ENCODE results near the gene PPL.
"Not testable (repeated sequence)": the region's sequence is repeated elsewhere in the genome, so short reads cannot be mapped to it uniquely, and the experiment has no call there.

The PPL gene, protein sequence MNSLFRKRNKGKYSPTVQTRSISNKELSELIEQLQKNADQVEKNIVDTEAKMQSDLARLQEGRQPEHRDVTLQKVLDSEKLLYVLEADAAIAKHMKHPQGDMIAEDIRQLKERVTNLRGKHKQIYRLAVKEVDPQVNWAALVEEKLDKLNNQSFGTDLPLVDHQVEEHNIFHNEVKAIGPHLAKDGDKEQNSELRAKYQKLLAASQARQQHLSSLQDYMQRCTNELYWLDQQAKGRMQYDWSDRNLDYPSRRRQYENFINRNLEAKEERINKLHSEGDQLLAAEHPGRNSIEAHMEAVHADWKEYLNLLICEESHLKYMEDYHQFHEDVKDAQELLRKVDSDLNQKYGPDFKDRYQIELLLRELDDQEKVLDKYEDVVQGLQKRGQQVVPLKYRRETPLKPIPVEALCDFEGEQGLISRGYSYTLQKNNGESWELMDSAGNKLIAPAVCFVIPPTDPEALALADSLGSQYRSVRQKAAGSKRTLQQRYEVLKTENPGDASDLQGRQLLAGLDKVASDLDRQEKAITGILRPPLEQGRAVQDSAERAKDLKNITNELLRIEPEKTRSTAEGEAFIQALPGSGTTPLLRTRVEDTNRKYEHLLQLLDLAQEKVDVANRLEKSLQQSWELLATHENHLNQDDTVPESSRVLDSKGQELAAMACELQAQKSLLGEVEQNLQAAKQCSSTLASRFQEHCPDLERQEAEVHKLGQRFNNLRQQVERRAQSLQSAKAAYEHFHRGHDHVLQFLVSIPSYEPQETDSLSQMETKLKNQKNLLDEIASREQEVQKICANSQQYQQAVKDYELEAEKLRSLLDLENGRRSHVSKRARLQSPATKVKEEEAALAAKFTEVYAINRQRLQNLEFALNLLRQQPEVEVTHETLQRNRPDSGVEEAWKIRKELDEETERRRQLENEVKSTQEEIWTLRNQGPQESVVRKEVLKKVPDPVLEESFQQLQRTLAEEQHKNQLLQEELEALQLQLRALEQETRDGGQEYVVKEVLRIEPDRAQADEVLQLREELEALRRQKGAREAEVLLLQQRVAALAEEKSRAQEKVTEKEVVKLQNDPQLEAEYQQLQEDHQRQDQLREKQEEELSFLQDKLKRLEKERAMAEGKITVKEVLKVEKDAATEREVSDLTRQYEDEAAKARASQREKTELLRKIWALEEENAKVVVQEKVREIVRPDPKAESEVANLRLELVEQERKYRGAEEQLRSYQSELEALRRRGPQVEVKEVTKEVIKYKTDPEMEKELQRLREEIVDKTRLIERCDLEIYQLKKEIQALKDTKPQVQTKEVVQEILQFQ (N-terminal part only)

DNA sequence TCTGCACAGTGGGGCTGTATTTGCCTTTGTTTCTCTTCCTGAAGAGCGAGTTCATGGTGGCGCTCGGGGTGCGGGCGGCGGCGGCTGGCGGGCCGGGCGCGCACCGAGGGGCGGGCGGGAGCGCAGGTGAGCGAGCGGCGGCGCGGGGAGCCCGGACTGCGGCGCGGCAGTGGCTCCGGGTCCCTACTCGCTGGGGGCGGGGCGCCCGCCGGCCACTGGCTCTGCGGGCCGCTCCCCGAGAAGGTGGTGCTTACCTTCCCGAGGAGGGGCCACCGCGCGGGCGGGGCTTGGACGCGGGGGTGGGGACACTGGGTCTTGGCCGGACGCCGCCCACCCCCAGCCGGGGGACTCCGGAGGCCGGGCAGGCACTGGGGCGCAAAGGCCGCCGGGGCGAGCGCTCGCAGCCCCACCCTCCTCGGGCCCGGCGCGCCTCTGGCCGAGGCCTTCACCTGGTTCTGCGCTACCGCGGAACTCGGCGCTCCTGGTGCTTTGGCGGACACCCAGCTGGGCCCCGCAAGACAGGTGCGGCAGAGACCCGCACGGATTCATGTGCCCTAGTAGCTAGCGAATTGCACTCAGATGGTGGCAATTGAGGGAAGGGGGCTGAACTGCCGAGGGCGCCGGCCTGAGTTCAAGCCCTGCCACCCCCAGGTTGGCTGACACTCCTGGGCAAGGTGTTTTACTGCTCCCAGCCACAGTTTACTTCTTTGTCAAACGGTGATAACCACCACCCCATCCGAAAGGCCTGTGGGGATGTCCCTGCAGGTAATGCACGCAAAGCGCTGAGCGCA is at the start of gene PPL:
PPL (minus strand) TSS at position 158 of the 791 bp plus-strand sequence; CDS start at position 55, 103 bp downstream.
- DNase-seq (ENCODE audit: low read depth, low spot score): peak; percentile 83

DNA sequence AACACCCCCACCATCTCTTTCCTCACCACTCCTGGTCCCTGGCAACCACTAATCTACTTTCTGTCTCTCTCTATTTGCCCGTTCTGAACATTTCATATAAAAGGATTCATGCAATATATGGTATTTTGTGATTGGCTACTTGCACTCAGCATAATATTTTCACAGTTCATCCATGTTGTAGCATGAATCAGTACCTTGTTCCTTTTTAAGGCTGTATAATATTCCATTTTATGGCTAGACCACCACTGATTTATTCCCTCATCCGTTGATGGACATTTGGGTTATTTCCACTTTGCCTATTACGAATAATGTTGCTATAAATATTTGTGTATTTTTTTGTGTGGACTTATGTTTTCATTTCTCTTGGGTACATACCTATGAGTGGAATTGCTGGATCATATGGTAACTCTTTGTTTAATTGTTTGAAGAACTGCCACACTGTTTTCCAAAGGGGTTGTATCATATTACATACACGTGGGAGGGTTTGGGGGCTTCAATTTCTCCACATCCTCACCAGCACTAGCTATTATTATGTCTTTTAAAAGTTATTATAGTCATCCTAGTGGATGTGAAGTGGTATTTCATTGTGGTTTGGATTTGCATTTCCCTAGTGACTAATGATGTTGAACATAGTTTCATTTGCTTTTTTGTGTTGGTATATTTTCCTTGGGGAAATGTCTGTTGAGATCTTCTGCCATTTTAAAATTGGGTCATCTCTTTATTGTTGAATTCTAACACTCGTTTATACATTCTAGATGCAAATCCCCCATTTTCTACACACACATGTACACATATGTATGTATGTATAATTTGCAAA is 47.4 kb upstream of the PPL start:
- DNase-seq (ENCODE audit: low read depth, low spot score): no peak

DNA sequence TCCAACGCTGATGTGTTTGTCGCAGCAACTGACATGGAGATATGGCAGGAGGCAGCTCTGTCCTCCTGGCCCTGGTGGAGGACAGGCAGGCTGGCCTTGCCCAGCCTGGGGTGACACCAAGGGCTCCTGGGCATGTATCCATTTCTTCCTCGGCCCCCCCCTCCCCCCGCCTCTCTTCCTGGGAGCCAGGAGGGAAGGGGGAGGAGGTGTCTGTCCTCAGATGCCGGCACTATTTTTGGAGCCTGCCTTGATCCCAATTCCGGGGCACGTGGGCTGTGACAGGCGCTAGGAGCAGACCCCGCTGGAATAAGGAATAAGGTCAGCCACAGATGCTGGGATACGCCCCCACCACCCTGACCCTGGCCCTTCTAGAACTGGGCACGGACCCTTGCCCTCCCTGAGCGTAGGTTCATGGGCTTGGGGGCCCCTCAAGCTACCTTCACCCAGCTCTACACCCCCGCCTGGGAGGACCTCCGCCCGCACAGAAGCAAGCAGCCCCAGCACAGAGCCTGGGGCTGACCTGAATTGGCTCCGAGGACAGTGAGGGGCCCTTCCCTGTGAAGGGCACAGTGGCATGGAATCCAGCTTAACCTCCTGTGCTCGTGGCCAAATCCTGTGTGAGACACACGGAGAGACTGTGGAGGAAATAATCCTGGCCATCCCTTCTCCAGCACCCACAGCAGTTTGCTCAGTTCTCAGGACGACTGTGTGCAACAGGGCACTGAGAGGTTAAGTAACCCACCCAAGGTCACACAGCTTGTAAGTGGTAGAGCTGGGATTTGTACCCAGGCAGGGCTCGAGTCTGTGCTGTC is 45.3 kb upstream of the PPL start:
- no peak for DNase-seq (ENCODE audit: low read depth, low spot score)

DNA sequence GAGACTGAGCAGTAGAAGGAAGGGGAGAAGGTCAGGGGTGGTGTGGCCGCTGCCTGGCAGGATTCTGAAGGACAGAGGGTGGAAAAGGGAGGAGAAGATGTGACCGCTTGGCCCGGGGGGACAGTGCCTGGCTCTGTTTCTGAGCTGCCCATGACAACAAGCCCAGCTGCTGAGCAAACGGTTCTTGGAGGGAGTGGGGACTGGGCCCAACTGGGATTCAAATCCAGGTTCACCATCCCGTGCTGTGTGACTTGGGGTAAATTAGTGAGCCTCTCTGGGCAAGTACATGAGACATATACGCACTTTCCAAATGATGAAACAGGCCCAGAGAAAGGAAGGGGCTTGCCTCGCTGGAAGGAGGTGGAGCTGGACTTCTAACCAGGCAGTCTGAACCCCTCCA is 44.5 kb upstream of the PPL start:
- no peak for DNase-seq (ENCODE audit: low read depth, low spot score)

DNA sequence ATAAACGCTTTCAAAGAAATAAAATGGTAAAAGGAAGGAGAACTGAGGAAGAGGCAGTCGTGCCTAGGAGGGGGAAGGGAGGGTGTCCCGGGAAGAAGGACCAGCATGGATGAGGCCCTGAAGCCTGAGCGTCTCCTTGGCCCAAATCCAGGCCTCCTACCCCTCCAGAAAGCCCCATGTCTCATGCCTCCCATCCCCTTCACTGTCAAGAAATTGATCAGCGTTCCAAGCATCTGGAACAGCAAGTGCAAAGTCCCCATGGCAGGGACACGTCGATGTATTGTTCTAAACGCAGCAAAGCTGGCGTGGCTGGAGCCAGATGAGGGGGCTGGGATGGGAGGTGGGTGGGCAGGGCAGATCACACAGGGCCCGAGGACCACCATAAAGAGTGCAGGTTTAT is 43.7 kb upstream of the PPL start:
- no peak for DNase-seq (ENCODE audit: low read depth, low spot score)

DNA sequence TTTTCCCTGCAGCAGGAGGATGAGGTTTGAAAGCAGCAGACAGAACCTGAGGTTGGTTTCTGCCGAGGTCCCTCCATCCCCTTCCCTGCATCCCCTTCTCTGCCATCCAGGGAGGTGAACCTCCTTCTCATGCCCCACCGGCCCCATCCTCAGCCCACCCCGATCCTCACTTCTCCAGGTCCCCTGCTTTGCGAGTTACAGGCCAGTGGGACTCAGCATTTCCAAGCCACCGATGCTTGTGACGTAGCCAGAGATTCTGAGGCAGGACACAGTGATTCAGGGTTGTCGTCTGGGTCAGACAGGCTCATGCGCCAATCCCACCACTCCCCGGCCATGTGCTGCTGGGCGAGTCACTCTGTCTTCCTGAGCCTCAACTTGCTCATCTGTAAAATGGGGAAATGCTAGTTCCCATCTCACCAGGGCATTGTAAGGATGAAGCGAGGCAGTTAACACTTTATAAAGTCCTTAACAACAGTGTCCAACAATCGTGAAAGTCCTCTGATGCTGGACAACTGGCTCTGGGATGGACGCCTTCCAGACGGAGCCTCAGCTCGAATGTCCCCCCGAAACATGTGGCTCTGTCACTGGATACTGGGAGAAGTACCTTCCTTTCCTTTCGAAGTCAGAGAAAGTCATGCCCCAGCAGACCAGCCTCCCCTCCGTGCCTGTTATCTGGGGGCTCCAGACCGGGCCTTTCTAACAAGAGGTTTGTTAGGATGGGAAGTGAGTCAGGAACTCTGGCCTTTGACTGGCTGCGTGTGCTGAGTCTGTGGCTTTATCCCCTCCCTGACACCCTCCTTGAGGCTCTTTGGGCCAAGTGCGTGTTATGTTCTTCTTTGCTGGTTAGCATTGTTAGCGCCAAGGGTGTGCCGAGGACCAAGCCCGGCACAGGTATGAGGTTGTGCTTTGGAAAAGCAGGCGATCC is 43.0 kb upstream of the PPL start:
- no peak for DNase-seq (ENCODE audit: low read depth, low spot score)

DNA sequence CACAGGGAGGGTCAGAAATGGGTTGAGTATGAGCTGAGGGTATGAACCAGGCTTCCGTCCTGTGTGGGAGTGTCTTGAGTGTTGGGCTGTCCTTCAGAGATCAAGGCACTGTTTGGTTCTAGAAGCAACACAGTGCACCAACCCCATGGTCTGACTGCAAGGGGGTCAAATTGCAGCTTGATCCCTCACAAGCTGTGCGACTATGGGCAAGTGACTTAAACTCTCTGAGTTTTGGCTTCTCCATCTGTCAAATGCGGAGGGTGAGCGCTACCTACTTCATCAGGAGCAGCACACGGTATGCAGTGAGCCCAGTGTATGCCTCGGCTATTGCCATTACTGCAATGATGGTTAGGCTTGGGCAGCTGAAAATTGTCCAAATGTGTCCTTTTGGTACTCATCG is 42.2 kb upstream of the PPL start:
- no peak for DNase-seq (ENCODE audit: low read depth, low spot score)

DNA sequence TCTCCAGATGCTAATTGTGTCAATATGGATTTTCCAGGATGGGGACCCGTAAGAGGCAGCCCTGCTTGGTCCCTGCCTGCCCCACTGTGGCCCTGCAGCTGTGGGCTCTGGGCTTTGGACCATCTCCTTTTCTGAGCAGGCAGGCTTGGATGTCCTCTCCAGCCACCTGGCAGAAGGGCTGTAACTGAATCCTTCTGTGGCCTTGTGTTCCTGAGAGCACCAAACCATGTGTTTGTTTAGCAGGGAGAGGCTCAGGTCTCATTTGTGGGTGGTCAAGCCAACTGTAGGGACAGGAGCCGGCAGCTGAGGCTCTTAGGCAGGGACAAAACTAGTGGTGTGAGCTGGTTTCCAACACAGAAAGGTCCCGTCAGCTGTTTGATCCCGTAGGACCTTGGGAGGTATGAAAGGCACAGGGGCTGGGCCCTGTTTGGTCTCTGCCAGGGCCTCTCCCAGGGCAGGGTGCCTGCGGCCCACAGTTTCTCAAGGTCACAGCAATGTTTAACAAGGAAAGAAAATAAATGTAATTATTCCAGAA is 39.7 kb upstream of the PPL start:
- DNase-seq (ENCODE audit: low read depth, low spot score): no peak

DNA sequence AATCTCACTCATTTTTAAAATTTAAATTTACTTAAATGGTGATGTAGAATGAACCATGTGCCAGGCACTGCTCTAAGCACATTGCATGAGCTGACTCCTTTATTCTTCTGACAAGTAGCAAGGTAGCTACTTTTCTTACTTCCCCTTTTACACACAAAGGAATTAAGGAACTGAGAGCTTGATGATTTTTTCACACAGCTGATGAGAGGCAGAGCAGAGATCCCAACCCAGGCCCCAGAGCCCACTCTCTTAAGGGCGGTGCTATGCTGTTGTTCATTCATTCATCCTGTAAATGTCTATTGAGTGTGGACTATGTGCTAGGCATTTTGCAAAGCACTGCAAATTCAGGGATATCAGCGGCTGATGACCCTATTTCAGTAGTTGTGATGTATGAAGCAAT is 39.1 kb upstream of the PPL start:
- no peak for DNase-seq (ENCODE audit: low read depth, low spot score)

DNA sequence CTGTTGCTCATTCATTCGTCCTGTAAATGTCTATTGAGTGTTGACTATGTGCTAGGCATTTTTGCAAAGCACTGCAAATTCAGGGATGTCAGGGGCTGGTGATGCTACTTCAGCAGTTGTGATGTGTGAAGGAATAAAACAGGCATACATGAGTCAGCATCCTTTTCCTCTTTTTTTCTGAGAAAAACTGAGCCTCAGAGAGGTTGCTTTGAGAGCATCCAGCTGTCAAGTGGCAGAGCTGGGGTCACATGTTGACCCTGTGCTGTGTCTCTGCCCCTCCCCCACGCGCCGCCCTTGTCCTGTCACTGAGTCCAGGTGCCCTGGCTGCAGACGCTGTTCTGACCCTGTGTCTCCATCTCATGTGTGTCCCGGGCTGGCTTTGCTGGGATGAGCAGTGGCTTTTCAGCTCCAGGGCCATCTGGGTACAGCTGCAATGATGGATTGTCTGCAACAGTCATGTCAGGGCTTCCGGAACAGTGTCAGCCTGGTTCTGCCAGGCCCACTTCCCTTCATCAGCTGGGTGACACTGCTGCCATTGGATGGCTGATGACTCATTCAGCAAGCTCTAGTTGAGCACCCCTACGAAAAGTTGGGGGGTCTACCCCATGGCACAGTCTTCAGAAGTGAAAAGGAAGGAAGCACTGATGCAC is 36.1 kb upstream of the PPL start:
- DNase-seq (ENCODE audit: low read depth, low spot score): no peak

DNA sequence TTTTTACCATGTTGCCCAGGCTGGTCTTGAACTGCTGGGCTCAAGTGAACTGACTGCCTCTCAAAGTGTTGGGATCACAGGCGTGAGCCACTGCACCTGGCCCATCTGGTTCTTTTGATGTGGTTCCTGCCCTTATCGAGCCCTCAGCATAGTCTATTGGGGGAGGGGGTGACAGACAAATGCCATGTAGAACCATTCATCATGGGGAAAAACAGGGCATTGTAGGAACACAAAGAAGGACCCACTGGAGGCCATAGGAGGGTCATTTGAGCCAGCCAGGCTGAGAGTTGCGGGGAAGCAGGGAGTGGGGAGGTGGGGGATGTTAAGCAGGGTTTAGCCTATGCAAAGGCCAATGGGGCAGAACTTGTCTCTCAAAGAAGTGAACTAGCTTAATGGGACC is 33.1 kb upstream of the PPL start:
- DNase-seq (ENCODE audit: low read depth, low spot score): no peak

DNA sequence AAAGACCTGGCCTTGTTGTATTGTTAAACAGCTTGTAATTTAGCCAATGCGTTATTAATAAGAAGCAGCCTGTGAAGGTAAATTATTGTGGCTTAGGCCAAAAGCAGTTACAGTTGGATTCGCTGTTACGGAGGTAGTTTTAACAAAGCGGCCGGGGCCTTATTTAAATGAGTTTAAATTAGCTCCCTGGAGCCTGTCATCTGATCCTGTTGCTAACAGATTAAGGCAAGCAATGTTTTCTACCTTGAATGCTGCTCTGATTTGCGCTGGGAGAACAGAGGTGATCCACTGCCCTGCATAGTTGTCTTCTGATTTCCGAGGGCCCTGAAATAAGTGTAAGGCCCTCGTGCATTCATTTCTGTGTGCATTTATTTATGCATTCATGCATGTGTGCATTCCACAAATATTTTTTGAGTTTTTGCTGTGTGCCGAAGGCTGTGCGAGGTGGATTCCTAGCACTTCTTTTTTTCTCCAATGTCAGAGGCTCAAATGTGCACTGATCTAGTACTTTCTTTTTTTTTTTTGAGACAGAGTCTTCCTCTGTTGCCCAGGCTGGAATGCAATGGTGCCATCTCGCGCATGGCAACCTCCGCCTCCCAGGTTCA is 32.0 kb upstream of the PPL start:
- no peak for DNase-seq (ENCODE audit: low read depth, low spot score)

DNA sequence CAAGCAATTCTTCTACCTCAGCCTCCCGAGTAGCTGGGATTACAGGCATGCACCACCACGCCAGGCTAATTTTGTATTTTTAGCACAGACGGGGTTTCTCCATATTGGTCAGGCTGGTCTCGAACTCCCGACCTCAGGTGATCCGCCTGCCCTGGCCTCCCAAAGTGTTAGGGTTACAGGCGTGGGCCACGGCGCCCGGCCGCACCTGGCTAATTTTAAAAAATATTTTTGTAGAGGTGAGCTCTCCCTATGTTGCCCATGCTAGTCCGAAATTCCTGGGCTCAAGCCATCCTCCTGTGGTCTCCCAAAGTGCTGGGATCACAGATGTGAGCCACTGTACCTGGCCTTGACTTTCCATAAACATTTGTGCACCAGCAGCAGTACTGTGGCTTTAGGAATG is 31.3 kb upstream of the PPL start:
- not testable (repeated sequence) for DNase-seq (ENCODE audit: low read depth, low spot score)

DNA sequence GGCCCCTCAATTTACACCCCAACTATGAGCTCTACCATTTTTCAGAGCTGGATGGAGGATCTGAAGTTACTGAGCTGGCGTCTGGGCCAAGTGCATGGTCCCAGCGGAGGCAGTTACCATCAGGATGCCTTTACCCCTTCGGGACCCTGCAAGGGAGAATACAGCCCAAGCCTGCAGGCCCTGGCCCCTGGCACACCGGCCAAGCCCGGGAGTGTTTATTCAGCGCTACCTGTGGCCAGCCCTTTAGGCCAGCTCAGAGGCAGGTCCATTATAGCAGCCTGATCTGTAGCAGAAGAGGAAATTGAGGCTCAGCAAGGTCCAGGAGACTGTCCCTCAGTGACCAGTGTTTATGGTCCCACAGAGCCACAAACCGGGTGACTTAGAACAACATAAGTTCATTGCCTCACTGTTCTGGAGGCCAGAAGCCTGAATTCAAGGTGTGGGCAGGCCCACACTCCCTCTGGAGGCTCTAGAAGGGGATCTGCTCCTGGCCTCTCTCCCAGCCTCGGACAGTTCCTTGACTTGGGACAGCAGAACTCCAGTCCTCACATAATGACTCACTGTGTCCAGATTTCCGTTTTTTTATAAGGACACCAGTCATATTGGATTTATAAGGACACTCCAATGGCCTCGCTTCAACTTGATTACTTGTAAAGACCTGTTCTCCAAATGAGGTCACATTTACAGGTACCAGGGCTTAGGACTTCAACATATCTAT is 29.9 kb upstream of the PPL start:
- DNase-seq (ENCODE audit: low read depth, low spot score): no peak

DNA sequence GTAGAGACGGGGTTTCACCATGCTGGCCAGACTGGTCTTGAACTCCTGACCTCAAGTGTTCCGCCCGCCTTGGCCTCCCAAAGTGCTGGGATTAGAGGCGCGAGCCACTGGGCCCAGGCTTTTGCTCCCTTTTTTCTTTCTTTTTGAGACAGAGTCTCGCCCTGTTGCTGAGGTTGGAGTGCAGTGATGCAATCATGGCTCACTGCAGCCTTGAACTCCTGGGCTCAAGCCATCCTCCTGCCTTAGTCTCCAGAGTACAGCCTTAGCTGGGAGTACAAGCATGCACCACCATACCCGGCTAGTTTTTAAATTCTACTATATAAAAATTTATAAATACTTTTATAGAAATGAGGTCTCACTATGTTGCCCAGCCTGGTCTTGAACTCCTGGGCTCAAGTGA is 26.6 kb upstream of the PPL start:
- DNase-seq (ENCODE audit: low read depth, low spot score): not testable (repeated sequence)

DNA sequence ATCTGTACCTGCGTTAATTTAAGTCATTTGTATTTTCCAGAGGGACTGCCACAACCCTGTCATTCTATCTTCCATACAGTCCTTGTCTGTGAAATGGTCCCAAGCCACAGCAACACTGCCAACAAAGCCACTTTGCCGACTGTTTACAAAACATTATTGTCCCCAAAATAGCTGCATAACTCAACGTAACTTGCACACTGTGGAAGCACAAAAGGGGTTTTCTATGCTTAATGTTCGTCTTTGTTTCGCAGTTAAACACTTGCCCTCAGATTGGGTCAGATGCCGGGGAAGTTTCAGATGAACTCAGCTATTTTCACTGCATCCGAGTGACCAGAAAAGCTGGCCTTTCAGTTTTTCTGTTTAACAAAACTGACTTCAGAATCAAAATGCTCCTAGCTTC is 25.8 kb upstream of the PPL start:
- no peak for DNase-seq (ENCODE audit: low read depth, low spot score)
